ENCODE measurements around the gene ABCA1. TPM values are rescaled to one million over a fixed set of nuclear protein-coding genes. Genes with fewer than 3 reads are reported as not detected.
"Not testable (repeated sequence)": the region's sequence is repeated elsewhere in the genome, so short reads cannot be mapped to it uniquely, and the experiment has no call there.

ABCA1 gene
- total and polyA plus RNA-seq, 2 of the 4 experiments (the other 2 are of a cell fraction): 5.8 to 52.2 TPM

GRCh38 chr9:104769029-104769428 lies 158.9 kb downstream of the ABCA1 start:
- H3K18ac ChIP-seq (ENCODE audit: low read depth, low read length); H2AFZ ChIP-seq (replicated peaks; ENCODE audit: low read length, poor library complexity); H3K9me1 ChIP-seq (ENCODE audit: insufficient read depth, low read length); H4K91ac ChIP-seq (ENCODE audit: insufficient read depth, low read depth, low read length); H3K27me3 ChIP-seq (ENCODE audit: control insufficient read depth, insufficient read depth, low read length); H3K56ac ChIP-seq (ENCODE audit: extremely low read depth, insufficient read depth, low read length); DNase-seq; CTCF ChIA-PET; H3K14ac ChIP-seq (replicated peaks; ENCODE audit: low read depth, low read length); H2BK5ac ChIP-seq (ENCODE audit: low read depth, low read length, poor library complexity, severe bottlenecking); H3K4me1 ChIP-seq (ENCODE audit: control insufficient read depth, insufficient read depth, low read length); H2AK9ac ChIP-seq (replicated peaks; ENCODE audit: low read depth, low read length, poor library complexity); in situ Hi-C loops (cut with MboI; ENCODE audit: low sequenced_read_pairs); H3K4me2 ChIP-seq (ENCODE audit: low read depth, low read length); H2BK20ac ChIP-seq (ENCODE audit: low read depth, low read length); H4K8ac ChIP-seq (ENCODE audit: low read depth in 2 of 2, low read length in 2 of 2); dilution Hi-C loops (cut with HindIII; ENCODE audit: low sequenced_read_pairs, unreplicated experiment); BruUV-seq (replicated peaks); ATAC-seq (ENCODE audit: low read depth); H3K36me3 ChIP-seq (ENCODE audit: control insufficient read depth, insufficient read depth, low read length); H3K9me3 ChIP-seq (ENCODE audit: control insufficient read depth, insufficient read depth, low read length); H3K9ac ChIP-seq (ENCODE audit: low read depth, low read length); H3K4ac ChIP-seq (ENCODE audit: low read depth, low read length); H2BK15ac ChIP-seq (ENCODE audit: low read depth, low read length); POLR2A ChIA-PET (ENCODE audit: unreplicated experiment); H2BK120ac ChIP-seq (ENCODE audit: low read depth, low read length); H3K79me1 ChIP-seq (ENCODE audit: low read depth in 1 of 2, low read length in 2 of 2); H3K27ac ChIP-seq (ENCODE audit: insufficient read depth, low read length); H4K20me1 ChIP-seq (ENCODE audit: insufficient read depth, low read length); H4K5ac ChIP-seq (ENCODE audit: low read depth, low read length); H2AK5ac ChIP-seq (ENCODE audit: low read depth, low read length); H3K4me3 ChIP-seq (ENCODE audit: insufficient read depth, low read depth, low read length); H3K23ac ChIP-seq (ENCODE audit: low read depth, low read length): not testable (repeated sequence)
- intact Hi-C loops (cut with micrococcal nuclease): loop anchor here (10.0 kb wide), 1 partner anchor 476 kb away; the partner anchor contains the start of gene SLC44A1
- WGBS, 2 experiments (ENCODE audit: extremely low coverage in 2 of 2, insufficient read length in 1 of 2): no CpG with 5 or more reads among the region's 12 CpGs
